ENCODE data around the gene MRGPRG.

MRGPRG gene

GRCh38 chr11:3207526-3208189 lies 11.0 kb downstream of the MRGPRG start:
- DNase-seq (ENCODE audit: low read depth), result no peak

- DNase-seq (ENCODE audit: low read depth), result no peak
These were observed 11.8 kb downstream of the MRGPRG start for GRCh38 chr11:3206922-3207204.

GRCh38 chr11:3206156-3206921 lies 12.3 kb downstream of the MRGPRG start:
- DNase-seq (ENCODE audit: low read depth), result no peak

- DNase-seq (ENCODE audit: low read depth), result no peak
These were observed 13.1 kb downstream of the MRGPRG start for GRCh38 chr11:3205261-3206155.

- no peak for DNase-seq (ENCODE audit: low read depth)
These were observed 14.2 kb downstream of the MRGPRG start for GRCh38 chr11:3204141-3205015.

- DNase-seq (ENCODE audit: low read depth), result peak; percentile 25
These were observed 15.2 kb downstream of the MRGPRG start for GRCh38 chr11:3203221-3204043.

GRCh38 chr11:3202759-3203158 lies 15.9 kb downstream of the MRGPRG start:
- no peak for DNase-seq (ENCODE audit: low read depth)

- DNase-seq (ENCODE audit: low read depth), result no peak
These were observed 16.3 kb downstream of the MRGPRG start for GRCh38 chr11:3202305-3202704.

GRCh38 chr11:3201677-3202181 lies 16.9 kb downstream of the MRGPRG start:
- DNase-seq (ENCODE audit: low read depth), result no peak

- no peak for DNase-seq (ENCODE audit: low read depth)
These were observed 17.5 kb downstream of the MRGPRG start for GRCh38 chr11:3201112-3201581.

GRCh38 chr11:3200388-3201111 lies 18.1 kb downstream of the MRGPRG start:
- no peak for DNase-seq (ENCODE audit: low read depth)

GRCh38 chr11:3199537-3200295 lies 18.9 kb downstream of the MRGPRG start:
- no peak for DNase-seq (ENCODE audit: low read depth)

GRCh38 chr11:3198815-3199214 lies 19.8 kb downstream of the MRGPRG start:
- DNase-seq (ENCODE audit: low read depth), result no peak

GRCh38 chr11:3197878-3198528 lies 20.6 kb downstream of the MRGPRG start:
- no peak for DNase-seq (ENCODE audit: low read depth)

- no peak for DNase-seq (ENCODE audit: low read depth)
These were observed 21.4 kb downstream of the MRGPRG start for GRCh38 chr11:3197044-3197695.

- DNase-seq (ENCODE audit: low read depth), result no peak
These were observed 22.2 kb downstream of the MRGPRG start for GRCh38 chr11:3196161-3197043.
